ENCODE data around the gene LKAAEAR1. TPM values are rescaled to one million over a fixed set of nuclear protein-coding genes. Genes with fewer than 3 reads are reported as not detected.

Gene LKAAEAR1
- total and polyA plus RNA-seq, 2 of the 13 experiments (the other 11 are each of a cell fraction or from before 2014, with no cell fraction given): not detected

DNA sequence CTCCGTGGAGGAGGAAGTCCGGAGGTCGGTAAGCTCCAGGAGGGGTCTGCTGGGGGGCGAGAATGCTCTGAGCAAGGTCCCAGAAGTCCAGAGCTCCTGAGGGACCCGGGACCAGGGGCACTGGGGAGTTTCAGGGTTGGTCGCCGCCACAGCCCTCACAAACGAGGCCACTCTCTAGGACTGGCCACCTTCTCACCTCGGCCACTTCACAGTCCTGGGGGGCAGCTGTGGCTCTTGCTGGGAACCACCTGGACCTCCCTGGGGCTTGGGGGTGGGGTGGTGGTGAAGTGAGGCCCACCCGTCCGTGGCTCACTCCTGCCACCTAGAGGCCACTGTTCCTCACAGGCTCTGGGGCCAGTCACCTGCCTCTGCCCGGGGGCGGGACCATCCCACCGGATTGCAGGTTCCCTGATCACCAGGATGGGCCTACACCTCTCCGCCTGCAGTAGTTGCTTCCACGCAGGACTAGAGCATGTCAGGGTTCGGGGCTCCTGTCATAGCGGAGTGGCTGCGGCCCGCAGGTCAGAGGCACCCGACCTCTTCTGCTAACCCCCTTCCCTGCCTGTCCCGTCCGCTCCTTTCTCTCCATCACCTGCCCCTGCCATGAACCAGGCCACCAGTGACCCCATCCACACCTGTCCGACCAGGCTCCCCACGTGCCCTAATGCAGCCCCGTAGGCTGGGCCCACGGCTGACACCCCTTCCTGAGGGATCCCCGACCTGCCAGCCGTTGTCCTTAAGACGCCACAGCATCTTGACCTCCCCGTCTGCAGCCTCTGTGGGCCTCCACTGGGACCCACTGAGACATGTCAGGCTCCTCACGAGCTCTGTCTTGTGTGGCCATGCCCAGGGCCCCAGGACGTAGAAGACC lies 26.3 kb downstream of the LKAAEAR1 start (continued):
- TF ChIP-seq, protein P1, sequence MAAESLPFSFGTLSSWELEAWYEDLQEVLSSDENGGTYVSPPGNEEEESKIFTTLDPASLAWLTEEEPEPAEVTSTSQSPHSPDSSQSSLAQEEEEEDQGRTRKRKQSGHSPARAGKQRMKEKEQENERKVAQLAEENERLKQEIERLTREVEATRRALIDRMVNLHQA (CRISPR knock-in tag; IDR thresholded peaks at IDR 0.05): no peak; the same call in 1 of the 2 replicates
- TF ChIP-seq SMAD1 (CRISPR knock-in tag; IDR thresholded peaks at IDR 0.05; ENCODE audit: borderline replicate concordance, low read depth) (peak; percentile 95), EP300 (IDR thresholded peaks at IDR 0.05; ENCODE audit: low read depth in 2 of 2, low read length in 2 of 2) (no peak), EP300 (CRISPR knock-in tag; IDR thresholded peaks at IDR 0.05; ENCODE audit: borderline replicate concordance) (no peak; the same call in 1 of the 2 replicates), TBP (CRISPR knock-in tag; IDR thresholded peaks at IDR 0.05) (0 out of 2 replicates have a peak, but pooled peaks have one; percentile 47), STAG1 (CRISPR knock-in tag; IDR thresholded peaks at IDR 0.05) (peak; percentile 96), ZFX (CRISPR knock-in tag; IDR thresholded peaks at IDR 0.05; ENCODE audit: low read depth) (0 out of 2 replicates have a peak, but pooled peaks have one; percentile 12), NFE2L2 (IDR thresholded peaks at IDR 0.05; ENCODE audit: low read length) (no peak), RBM22 (optimal IDR thresholded peaks at IDR 0.05; ENCODE audit: low read length) (peak; percentile 12), GATAD1 (CRISPR knock-in tag; IDR thresholded peaks at IDR 0.05) (peak; percentile 83), RXRB (CRISPR knock-in tag; IDR thresholded peaks at IDR 0.05; ENCODE audit: borderline replicate concordance) (peak; percentile 63; the same call in 1 of the 2 replicates), JUN (CRISPR knock-in tag; IDR thresholded peaks at IDR 0.05) (no peak), ZC3H13 (CRISPR knock-in tag; IDR thresholded peaks at IDR 0.05) (peak; percentile 51; the same call in 1 of the 2 replicates), ZBTB42 (CRISPR knock-in tag; IDR thresholded peaks at IDR 0.05) (0 out of 2 replicates have a peak, but pooled peaks have one; percentile 4), PHF20 (CRISPR knock-in tag; IDR thresholded peaks at IDR 0.05) (peak; percentile 55; the same call in 1 of the 2 replicates), ZNF33B (CRISPR knock-in tag; IDR thresholded peaks at IDR 0.05) (no peak), POLR2A (IDR thresholded peaks at IDR 0.05; ENCODE audit: insufficient read depth in 1 of 2, low read depth in 2 of 2, low read length in 2 of 2) (no peak), FOSL2 (CRISPR knock-in tag; IDR thresholded peaks at IDR 0.05) (peak; percentile 75), U2AF2 (IDR thresholded peaks at IDR 0.05; ENCODE audit: low read depth, low read length) (no peak)
- TF ChIP-seq, protein P2, sequence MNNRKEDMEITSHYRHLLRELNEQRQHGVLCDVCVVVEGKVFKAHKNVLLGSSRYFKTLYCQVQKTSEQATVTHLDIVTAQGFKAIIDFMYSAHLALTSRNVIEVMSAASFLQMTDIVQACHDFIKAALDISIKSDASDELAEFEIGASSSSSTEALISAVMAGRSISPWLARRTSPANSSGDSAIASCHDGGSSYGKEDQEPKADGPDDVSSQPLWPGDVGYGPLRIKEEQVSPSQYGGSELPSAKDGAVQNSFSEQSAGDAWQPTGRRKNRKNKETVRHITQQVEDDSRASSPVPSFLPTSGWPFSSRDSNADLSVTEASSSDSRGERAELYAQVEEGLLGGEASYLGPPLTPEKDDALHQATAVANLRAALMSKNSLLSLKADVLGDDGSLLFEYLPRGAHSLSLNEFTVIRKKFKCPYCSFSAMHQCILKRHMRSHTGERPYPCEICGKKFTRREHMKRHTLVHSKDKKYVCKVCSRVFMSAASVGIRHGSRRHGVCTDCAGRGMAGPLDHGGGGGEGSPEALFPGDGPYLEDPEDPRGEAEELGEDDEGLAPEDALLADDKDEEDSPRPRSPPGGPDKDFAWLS (CRISPR knock-in tag; IDR thresholded peaks at IDR 0.05; ENCODE audit: borderline replicate concordance): 0 out of 2 replicates have a peak, but pooled peaks have one; percentile 86
- TF ChIP-seq, protein P3, sequence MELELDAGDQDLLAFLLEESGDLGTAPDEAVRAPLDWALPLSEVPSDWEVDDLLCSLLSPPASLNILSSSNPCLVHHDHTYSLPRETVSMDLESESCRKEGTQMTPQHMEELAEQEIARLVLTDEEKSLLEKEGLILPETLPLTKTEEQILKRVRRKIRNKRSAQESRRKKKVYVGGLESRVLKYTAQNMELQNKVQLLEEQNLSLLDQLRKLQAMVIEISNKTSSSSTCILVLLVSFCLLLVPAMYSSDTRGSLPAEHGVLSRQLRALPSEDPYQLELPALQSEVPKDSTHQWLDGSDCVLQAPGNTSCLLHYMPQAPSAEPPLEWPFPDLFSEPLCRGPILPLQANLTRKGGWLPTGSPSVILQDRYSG (CRISPR knock-in tag; IDR thresholded peaks at IDR 0.05): no peak
- TF ChIP-seq, protein P4, sequence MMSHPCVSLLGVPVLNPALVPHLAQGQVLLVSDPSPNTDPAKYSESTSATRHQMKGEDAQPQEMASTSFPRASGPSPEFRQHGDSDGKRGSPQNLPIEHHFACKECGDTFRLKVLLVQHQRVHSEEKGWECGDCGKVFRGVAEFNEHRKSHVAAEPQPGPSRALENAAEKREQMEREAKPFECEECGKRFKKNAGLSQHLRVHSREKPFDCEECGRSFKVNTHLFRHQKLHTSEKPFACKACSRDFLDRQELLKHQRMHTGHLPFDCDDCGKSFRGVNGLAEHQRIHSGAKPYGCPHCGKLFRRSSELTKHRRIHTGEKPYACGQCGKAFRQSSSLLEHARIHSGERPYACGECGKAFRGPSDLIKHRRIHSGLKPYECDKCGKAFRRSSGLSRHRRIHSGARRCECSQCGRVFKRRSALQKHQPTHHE (CRISPR knock-in tag; IDR thresholded peaks at IDR 0.05; ENCODE audit: borderline replicate concordance): peak; percentile 35; the same call in 1 of the 2 replicates
- TF ChIP-seq, protein P5, sequence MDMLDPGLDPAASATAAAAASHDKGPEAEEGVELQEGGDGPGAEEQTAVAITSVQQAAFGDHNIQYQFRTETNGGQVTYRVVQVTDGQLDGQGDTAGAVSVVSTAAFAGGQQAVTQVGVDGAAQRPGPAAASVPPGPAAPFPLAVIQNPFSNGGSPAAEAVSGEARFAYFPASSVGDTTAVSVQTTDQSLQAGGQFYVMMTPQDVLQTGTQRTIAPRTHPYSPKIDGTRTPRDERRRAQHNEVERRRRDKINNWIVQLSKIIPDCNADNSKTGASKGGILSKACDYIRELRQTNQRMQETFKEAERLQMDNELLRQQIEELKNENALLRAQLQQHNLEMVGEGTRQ (IDR thresholded peaks at IDR 0.05; ENCODE audit: low read depth, low read length): peak; percentile 21; the same call in 1 of the 2 replicates
- TF ChIP-seq, protein P5 (CRISPR knock-in tag; IDR thresholded peaks at IDR 0.05; ENCODE audit: borderline replicate concordance): no peak

Data from HepG2 (cell line).